HEK293 (cell line): ENCODE data around the gene MOGAT3.

Experiments
- MYNN ChIP-seq: fragments of 450-650 bp; formaldehyde crosslinking; IDR thresholded peaks from 2 replicates; pipeline ENCODE4 v1.5.1; 2016; ENCODE audit warnings: missing biosample characterization, missing genetic modification characterization, borderline replicate concordance
- RBAK ChIP-seq: fragments of 450-650 bp; formaldehyde crosslinking; IDR thresholded peaks from 2 replicates; pipeline ENCODE4 v1.5.1; 2016; ENCODE audit warnings: missing biosample characterization, missing genetic modification characterization
- ZFP69B ChIP-seq: fragments of 450-650 bp; formaldehyde crosslinking; IDR thresholded peaks from 2 replicates; pipeline ENCODE4 v1.5.1; 2016; ENCODE audit warnings: missing biosample characterization, missing genetic modification characterization
- ZNF24 ChIP-seq: fragments of 450-650 bp; formaldehyde crosslinking; IDR thresholded peaks from 2 replicates; pipeline ENCODE4 v1.5.1; 2016; ENCODE audit warnings: missing biosample characterization, missing genetic modification characterization
- ZSCAN16 ChIP-seq: fragments of 450-650 bp; formaldehyde crosslinking; IDR thresholded peaks from 2 replicates; pipeline ENCODE4 v1.5.1; 2016; ENCODE audit warnings: missing biosample characterization, missing genetic modification characterization
- ZSCAN30 ChIP-seq: fragments of 450-650 bp; IDR thresholded peaks from 2 replicates; pipeline ENCODE4 v1.5.1; 2018; ENCODE audit warnings: missing biosample characterization, mild to moderate bottlenecking, missing genetic modification characterization, moderate library complexity
- TF ChIP-seq, protein P1 (sequence below): fragments of 450-650 bp; formaldehyde crosslinking; IDR thresholded peaks from 2 replicates; pipeline ENCODE4 v1.5.1; 2016; ENCODE audit warnings: missing biosample characterization, missing genetic modification characterization
- TF ChIP-seq, protein P2 (sequence below): fragments of 450-650 bp; formaldehyde crosslinking; IDR thresholded peaks from 2 replicates; pipeline ENCODE4 v1.5.1; 2016; ENCODE audit warnings: missing biosample characterization, missing genetic modification characterization

DNA sequence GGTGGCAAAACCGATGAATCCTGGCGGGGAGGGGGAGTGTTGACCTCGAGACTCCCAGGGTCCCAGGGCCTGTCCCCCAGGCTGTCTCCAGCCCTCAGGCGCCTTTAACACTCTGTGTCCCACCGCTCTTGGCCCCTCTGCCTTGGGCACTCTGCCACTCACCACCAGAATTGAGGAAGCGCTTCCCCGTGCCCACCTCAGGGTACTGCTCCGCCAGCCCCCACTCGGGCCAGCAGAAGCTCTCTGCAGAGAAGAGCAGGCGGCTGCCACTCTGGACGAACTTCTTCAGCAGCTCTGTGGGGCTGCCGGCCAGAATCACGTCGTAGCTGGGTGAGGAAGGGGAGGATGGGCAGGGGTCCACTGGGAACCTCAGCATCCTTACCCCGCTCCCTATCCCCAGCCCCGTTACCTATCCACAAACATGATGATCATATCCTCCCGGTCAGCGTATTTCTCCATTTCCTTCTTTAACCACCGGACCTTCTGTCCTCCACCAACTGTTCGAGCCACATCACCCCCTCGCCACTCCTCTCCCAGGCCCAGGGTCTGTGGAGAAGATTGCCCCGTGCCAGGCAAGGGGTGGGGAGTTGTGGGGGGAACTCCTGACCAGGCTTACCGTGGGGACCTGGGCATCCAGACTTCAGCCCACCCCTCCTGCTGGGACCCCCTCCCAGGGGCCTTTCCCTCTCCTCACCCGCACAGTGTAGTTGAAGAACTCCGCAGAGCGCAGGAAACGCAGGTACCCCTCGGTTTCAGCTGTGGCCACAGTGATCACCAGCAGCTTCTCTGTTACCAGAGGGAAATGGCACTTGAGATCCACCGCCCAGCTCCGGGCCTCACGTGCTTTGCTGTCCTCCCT, 15.4 kb upstream of the MOGAT3 start:
- TF ChIP-seq, protein P1, sequence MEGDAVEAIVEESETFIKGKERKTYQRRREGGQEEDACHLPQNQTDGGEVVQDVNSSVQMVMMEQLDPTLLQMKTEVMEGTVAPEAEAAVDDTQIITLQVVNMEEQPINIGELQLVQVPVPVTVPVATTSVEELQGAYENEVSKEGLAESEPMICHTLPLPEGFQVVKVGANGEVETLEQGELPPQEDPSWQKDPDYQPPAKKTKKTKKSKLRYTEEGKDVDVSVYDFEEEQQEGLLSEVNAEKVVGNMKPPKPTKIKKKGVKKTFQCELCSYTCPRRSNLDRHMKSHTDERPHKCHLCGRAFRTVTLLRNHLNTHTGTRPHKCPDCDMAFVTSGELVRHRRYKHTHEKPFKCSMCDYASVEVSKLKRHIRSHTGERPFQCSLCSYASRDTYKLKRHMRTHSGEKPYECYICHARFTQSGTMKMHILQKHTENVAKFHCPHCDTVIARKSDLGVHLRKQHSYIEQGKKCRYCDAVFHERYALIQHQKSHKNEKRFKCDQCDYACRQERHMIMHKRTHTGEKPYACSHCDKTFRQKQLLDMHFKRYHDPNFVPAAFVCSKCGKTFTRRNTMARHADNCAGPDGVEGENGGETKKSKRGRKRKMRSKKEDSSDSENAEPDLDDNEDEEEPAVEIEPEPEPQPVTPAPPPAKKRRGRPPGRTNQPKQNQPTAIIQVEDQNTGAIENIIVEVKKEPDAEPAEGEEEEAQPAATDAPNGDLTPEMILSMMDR (tag by site-specific recombination) = no peak
- TF ChIP-seq ZSCAN30 (tag by site-specific recombination) (no peak), ZFP69B (tag by site-specific recombination) (no peak), ZSCAN16 (tag by site-specific recombination) (no peak), MYNN (no peak), ZNF24 (tag by site-specific recombination) (no peak), RBAK (no peak)
- TF ChIP-seq, protein P2, sequence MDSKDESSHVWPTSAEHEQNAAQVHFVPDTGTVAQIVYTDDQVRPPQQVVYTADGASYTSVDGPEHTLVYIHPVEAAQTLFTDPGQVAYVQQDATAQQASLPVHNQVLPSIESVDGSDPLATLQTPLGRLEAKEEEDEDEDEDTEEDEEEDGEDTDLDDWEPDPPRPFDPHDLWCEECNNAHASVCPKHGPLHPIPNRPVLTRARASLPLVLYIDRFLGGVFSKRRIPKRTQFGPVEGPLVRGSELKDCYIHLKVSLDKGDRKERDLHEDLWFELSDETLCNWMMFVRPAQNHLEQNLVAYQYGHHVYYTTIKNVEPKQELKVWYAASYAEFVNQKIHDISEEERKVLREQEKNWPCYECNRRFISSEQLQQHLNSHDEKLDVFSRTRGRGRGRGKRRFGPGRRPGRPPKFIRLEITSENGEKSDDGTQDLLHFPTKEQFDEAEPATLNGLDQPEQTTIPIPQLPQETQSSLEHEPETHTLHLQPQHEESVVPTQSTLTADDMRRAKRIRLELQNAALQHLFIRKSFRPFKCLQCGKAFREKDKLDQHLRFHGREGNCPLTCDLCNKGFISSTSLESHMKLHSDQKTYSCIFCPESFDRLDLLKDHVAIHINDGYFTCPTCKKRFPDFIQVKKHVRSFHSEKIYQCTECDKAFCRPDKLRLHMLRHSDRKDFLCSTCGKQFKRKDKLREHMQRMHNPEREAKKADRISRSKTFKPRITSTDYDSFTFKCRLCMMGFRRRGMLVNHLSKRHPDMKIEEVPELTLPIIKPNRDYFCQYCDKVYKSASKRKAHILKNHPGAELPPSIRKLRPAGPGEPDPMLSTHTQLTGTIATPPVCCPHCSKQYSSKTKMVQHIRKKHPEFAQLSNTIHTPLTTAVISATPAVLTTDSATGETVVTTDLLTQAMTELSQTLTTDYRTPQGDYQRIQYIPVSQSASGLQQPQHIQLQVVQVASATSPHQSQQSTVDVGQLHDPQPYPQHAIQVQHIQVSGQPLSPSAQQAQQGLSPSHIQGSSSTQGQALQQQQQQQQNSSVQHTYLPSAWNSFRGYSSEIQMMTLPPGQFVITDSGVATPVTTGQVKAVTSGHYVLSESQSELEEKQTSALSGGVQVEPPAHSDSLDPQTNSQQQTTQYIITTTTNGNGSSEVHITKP (tag by site-specific recombination) = no peak
